ENCODE results near the gene PPP1R26.
"Not testable (repeated sequence)": the region's sequence is repeated elsewhere in the genome, so short reads cannot be mapped to it uniquely, and the experiment has no call there.

PPP1R26 gene

DNA sequence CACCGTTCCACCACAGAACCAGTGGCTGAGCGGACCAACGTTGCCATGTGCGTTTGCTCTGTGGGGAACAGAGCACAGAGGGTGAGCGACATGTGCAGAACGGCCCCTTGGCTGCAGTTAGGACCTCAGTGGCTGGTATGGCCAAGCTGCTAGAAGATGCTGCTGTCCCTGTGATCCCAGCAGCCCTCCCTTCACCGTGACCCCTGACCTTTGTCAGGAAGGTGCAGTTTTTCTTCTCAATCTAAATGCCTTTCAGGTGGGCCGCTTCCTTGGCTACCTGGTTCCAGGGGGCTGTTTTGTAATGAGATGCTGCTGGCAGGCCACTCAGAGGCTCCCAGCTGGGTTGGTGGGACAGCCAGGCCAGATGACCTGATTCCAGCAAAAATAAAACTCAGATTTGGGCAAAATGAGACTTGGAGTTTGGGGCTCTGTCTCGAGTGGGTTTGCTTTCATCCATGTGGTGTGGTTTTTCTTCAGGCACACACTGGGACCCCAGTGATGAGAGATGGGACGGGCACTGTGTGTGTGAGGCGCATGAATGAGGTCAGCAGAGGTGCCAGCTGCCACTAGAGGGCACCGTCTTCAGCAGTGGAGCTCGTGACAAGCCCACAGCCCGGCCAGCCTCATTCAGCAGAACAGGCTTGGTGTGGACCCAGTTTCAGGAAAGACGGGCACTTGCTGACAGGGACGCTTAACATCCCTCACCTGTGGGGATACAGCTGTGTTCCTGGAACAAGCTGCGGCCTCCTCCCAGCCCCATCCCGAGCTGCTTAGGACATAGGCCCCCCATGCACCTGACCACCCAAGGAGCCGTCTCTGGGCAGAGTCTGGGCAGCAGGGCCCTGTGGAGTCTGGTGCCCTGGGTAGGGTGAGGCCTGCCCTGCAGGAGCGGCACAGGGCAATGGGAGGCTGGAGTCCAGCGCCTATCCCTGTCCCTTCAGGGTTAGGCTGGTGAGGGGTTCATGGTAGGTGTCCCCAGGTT lies 25.0 kb downstream of the PPP1R26 start:
- DNase-seq (ENCODE audit: low spot score), result peak; percentile 75

- DNase-seq (ENCODE audit: low spot score), result no peak
Measured at GRCh38 chr9:135505406-135506187, 26.0 kb downstream of the PPP1R26 start.

DNA sequence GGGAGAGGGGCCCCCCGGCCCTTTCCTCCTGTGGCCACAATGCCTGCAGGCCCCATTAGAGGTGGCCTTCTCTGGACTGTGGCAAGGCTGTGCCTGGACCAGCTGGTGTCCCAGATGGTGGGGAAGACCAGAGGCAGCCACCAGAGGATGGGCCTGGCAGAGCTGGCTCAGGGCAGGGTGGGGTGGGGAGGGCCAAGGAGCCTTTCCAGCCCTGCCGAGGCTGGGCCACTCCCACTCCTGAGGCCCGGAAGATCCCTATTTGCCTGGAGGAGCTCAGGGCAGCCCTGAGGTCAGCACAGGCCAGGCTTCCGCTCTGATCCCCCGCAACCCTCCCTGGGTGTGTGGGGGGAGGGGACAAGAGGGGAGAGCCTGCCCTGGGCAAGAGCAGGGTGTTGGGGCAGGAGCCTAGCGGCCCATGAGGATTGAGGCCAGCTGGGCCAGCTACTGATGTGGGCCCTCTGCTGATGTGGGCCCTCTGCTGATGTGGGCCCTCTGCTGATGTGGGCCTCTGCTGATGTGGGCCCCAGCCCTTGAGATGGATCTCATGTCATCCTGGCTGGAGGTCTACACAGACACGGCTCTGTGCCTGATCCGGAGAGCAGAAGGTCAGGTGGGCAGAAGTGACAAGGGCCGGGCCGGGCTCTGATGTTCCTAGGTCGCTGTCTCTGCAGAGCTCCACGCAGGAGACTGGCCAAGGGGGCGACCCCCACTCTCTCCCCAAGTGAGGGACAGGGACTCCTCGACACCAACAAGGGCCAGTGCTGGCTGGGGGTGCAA lies 26.9 kb downstream of the PPP1R26 start:
- no peak for DNase-seq (ENCODE audit: low spot score)

DNA sequence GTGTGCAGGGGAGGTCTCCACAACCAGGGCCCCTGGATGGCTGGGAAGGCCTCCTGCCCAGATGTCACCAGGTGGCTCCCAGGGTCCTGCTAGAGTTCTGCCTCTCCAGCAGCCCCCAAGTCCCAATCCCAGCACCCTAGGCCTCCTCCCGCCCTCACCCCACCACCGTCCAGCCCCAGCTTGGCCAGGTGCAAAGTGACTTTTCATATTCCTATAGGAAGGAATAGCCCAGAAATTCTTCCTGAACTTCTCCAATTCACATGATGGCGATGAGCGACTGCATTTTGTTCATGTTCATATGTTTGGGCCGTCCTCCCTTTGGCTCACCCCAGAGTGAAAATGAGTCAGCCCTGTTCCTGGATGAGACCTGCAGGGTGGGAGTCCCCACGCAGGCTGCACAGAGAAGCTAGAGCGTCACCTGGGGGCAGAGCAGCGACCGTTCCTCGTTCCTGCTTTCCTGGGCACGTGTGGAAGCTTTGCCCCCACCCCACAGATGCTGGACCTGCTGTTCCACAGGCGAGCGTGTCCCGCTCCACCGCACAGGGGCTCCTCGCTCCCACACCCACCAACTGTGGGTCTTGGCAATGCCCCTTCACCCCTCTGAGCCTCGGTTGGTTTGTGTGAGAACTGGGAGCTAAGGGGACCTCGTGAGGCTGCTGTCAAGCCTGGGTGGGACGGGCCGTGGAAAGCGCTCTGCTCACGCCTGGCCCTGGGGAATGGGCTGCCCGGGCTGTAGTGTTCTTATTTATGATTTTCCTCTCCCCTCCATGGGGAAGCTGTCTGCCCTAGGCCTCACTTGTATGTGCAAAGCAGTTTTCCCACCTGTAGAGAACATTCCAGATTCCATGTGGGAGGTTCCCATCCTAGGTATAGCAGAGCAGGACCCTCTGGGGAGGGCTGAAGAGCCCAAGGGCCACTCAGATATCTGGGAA lies 27.8 kb downstream of the PPP1R26 start:
- DNase-seq (ENCODE audit: low spot score), result no peak

GRCh38 chr9:135508211-135508820 lies 28.7 kb downstream of the PPP1R26 start:
- no peak for DNase-seq (ENCODE audit: low spot score)

GRCh38 chr9:135509458-135509857 lies 29.9 kb downstream of the PPP1R26 start:
- DNase-seq (ENCODE audit: low spot score), result no peak

DNA sequence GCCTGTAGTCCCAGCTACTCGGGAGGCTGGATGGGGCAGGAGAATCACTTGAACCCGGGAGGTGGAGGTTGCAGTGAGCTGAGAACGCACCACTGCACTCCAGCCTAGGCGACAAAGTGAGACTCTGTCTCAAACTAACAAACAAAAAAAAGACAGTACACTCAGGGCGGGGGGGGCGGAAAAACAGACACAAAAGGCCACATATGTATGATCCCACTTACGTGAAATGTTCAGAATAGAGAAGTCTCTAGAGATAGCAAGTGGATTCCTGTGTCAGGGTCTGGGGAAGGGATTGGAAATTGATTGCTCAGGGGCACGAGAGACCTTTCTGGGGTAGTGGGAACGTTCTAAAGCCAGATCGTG lies 32.6 kb downstream of the PPP1R26 start:
- DNase-seq (ENCODE audit: low spot score), result no peak

DNA sequence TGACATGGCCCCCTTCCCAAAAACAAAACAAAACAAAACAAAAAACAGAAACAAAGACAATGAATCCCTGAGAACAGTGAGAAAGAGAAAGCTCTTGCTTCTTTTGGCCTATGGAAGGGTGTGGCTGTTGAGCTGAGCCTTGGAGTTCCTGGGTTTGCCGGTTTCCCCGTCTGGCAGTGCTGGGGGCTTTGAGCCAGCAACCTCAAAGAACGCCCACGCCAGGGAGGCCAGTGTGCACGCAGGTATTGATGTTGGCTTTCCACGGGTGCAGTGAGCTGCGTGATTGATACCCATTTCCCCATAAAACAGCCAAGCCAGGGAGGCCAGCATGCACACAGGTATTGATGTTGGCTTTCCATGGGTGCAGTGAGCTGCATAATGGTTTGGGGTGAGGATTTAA lies 33.3 kb downstream of the PPP1R26 start:
- no peak for DNase-seq (ENCODE audit: low spot score)

- no peak for DNase-seq (ENCODE audit: low spot score)
Measured at GRCh38 chr9:135513351-135513846, 33.8 kb downstream of the PPP1R26 start.

GRCh38 chr9:135513906-135514305 lies 34.3 kb downstream of the PPP1R26 start:
- DNase-seq (ENCODE audit: low spot score), result not testable (repeated sequence)

DNA sequence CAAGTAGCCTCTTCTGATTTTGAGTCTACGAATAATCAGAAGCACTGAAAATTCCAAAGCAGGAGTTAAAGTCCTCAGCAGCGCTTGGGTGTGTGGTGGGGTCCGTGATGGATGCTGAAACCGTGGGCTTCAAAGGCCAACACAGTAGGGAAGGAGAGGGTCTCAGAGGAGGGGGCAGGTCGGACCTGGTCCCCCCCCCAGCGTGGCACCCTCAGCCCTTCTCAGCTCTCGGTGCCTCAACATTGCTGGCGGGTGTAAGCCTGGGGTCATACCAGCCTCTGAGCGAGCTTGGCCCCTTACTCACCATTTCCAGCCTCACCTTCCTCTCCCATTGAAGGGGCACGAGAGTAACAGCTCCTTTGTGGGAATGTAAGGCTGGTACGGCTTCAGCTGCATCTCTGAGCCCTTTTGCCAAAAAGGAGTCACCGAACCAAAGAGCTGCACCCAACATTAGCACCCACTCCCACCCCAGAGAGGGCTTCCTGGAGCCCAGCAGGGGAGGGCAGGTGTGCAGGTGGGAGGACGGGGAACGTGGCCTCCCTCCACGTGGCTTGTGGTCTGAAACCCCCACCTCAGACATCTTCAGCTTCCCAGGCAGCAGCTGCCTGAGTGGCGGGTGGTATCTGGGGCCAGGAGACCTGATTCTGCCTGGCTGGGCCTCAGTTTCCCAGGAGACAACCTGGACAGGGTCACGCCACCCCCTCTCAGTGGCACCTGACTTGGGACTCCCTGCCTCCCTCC lies 34.9 kb downstream of the PPP1R26 start:
- DNase-seq (ENCODE audit: low spot score), result no peak

DNA sequence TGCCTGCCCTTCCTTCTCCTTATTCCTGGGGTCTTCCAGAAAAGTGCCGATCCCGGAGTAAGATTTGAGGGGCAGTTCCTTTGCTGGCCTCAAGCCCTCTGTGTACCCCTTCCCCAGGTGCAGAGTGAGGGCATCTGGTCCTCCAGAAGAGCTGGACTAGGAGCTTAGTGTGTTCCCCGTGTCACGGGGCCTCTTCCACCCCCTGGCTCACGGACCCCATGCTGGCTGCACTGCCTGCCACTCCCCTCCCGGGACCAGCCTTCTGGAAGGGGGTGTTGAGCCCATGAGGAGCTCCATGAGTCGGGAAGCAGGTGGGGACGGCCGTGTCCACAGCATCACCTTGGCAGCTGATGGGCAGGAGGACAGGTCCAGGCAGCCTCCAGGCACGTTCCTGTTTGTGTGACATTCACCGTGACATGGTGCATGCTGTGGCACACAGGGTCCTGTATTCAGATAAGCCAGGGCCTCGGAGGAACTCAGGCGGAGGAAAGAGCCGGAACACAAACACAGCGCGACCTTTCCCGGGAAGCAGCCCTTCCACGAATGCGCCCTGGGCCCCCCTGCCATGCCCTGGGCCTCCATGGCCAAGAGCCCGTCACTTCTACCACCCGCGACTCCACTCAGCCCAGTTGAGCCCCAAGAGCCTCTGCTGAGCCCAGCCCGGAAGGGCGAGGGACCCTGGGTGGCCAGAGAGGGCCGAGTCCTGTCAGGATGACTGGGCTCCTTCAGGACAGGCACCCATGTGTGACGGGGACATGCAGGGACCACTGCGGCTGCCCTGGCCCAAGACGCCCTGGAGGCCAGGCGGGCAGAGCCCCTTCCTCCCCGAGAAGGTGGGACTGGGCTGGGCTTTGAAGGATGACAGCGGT lies 35.7 kb downstream of the PPP1R26 start:
- DNase-seq (ENCODE audit: low spot score), result no peak

DNA sequence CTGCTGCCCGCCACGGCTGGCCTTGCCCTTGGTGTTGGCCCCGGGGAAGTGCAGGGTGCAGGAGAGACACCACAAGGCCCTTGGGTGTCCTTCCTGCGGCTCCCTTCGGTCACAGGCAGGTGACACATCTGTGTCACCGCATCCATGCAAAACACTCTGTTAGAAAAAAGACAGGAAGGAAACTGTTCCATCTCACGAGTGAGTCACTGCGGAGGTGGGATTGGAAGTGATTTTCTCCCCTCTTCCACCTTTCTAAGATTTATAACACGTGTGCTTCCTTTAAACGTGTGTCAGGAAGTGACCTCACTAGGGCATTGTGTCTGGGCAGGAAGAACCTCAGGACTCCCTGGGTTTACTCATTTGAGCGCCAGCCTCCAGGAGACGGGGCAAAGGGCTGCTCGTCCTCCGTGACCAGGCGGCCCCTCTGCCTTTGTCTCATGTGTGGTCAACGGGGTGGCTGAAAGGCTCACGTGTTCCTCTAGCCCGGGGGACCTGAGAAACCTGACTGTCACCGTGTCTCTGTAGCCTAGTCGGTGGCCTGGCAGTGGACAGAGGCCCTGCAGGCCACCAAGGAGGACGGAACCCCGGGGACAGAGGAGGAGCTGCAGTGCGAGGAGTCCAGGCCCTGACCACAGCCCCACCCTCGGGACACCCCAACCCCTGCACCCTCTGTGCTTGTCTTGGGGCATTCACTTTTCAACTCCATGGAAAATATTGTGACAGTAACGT lies 36.7 kb downstream of the PPP1R26 start:
- no peak for DNase-seq (ENCODE audit: low spot score)

- DNase-seq (ENCODE audit: low spot score), result no peak
Measured at GRCh38 chr9:135517407-135517822, 37.8 kb downstream of the PPP1R26 start.

DNA sequence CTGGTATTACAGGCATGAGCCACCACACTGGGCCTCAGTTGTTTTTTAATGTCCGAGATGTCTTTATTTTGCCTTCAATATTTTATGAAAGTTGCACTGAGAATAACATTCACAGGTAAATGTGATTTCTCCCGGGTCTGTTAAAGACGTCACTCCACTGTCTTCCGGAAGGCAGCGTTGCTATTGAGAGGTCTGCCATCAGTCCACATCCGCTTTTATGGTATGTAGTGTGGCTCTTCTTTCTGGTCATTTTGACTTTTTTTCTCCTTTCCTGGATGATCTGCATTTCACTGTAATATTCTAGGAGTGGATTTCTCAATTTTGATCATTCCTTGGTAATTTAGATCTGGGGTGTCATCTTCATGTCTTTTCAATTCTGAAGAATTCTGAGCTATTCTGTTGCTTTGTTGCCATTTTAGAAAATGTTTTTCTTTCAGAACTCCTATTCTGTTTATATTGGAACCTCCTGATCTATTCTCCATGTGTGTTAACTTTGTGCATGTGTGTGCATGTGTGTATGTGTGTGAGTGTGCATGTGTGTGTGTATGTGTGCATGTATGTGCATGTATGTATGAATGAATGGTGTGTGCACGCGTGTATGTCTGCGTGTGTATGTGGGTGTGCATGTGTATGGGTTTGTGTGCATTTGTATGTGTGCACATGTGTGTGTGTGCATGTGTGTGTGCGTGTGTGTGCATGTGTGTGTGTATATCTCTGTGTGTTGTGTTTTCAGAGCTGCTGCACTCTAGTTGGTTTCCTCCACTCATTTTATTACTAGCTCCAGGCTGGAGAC lies 39.8 kb downstream of the PPP1R26 start:
- no peak for DNase-seq (ENCODE audit: low spot score)

GRCh38 chr9:135520916-135521607 lies 41.5 kb downstream of the PPP1R26 start, which contains the start of gene LCN1:
Gene LCN1, plus strand, starts transcription at chr9:135521440. Its CDS starts 58 bp downstream, at chr9:135521498.
- no peak for DNase-seq (ENCODE audit: low spot score)

All from germinal center (tissue), 1 donor.